ENCODE results near the gene ZBTB22.
"Not testable (repeated sequence)": the region's sequence is repeated elsewhere in the genome, so short reads cannot be mapped to it uniquely, and the experiment has no call there.

The ZBTB22 gene, protein sequence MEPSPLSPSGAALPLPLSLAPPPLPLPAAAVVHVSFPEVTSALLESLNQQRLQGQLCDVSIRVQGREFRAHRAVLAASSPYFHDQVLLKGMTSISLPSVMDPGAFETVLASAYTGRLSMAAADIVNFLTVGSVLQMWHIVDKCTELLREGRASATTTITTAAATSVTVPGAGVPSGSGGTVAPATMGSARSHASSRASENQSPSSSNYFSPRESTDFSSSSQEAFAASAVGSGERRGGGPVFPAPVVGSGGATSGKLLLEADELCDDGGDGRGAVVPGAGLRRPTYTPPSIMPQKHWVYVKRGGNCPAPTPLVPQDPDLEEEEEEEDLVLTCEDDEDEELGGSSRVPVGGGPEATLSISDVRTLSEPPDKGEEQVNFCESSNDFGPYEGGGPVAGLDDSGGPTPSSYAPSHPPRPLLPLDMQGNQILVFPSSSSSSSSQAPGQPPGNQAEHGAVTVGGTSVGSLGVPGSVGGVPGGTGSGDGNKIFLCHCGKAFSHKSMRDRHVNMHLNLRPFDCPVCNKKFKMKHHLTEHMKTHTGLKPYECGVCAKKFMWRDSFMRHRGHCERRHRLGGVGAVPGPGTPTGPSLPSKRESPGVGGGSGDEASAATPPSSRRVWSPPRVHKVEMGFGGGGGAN

GRCh38 chr6:33317669-33318425, at the start of gene ZBTB22:
Gene ZBTB22, minus strand, starts transcription at chr6:33317744. Its CDS starts 828 bp downstream, at chr6:33316916.
- peak; percentile 98 for DNase-seq (ENCODE audit: extremely low read depth, low read depth)
- TF ChIP-seq CTCF (IDR thresholded peaks at IDR 0.05; ENCODE audit: low read depth, low read length) = no peak

GRCh38 chr6:33367009-33367714, 49.6 kb upstream of the ZBTB22 start:
- no peak for TF ChIP-seq CTCF (IDR thresholded peaks at IDR 0.05; ENCODE audit: low read depth, low read length)
- no peak for DNase-seq (ENCODE audit: extremely low read depth, low read depth)

- not testable (repeated sequence) for DNase-seq (ENCODE audit: extremely low read depth, low read depth)
Measured at GRCh38 chr6:33365206-33365971, 47.8 kb upstream of the ZBTB22 start.

GRCh38 chr6:33364475-33365205, 47.1 kb upstream of the ZBTB22 start:
- not testable (repeated sequence) for DNase-seq (ENCODE audit: extremely low read depth, low read depth)

GRCh38 chr6:33363486-33363885, 45.9 kb upstream of the ZBTB22 start:
- DNase-seq (ENCODE audit: extremely low read depth, low read depth) = not testable (repeated sequence)

- DNase-seq (ENCODE audit: extremely low read depth, low read depth) = no peak
- TF ChIP-seq CTCF (IDR thresholded peaks at IDR 0.05; ENCODE audit: low read depth, low read length) = no peak
Measured at GRCh38 chr6:33359331-33359730, 41.8 kb upstream of the ZBTB22 start.

DNA sequence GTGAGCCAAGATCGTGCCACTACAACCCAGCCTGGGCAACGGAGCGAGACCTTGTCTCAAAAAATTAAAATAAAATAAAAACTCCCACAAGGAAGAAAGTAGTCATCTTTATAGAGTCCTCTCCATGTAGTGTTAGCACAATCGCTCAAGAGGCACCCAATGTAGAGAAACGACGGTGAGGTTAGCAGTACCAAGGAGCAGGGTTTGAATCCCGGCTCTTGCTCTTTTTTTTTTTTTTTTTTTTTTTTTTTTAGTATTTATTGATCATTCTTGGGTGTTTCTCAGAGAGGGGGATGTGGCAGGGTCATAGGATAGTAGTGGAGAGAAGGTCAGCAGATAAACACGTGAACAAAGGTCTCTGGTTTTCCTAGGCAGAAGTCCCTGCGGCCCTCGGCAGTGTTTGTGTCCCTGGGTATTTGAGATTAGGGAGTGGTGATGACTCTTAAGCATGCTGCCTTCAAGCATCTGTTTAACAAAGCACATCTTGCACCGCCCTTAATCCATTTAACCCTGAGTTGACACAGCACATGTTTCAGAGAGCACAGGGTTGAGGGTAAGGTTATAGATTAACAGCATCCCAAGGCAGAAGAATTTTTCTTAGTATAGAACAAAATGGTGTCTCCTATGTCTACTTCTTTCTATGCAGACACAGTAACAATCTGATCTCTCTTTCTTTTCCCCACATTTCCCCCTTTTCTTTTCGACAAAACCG, 39.8 kb upstream of the ZBTB22 start:
- DNase-seq (ENCODE audit: extremely low read depth, low read depth) = not testable (repeated sequence)

- DNase-seq (ENCODE audit: extremely low read depth, low read depth) = no peak
- no peak for TF ChIP-seq CTCF (IDR thresholded peaks at IDR 0.05; ENCODE audit: low read depth, low read length)
Measured at GRCh38 chr6:33356295-33356694, 38.8 kb upstream of the ZBTB22 start.

- not testable (repeated sequence) for DNase-seq (ENCODE audit: extremely low read depth, low read depth)
Measured at GRCh38 chr6:33355860-33356259, 38.3 kb upstream of the ZBTB22 start.
